CD4-positive, CD25-positive, alpha-beta regulatory T cell (primary cell): Measurements from ENCODE around the gene ALK. TPM values are rescaled to one million over a fixed set of nuclear protein-coding genes. Genes with fewer than 3 reads are reported as not detected.
A peak's percentile ranks its signal among the peaks of the same experiment; 100 is the strongest.

Experiments used
- ATAC-seq, 2 donors: fragments of 150-1000 bp; cut with Tn5 transposase; one replicate each; pipeline ENCODE4 v1.10.0; 2021; ENCODE audit warnings: low read depth in 2 of 2, moderate number of reproducible peaks in 2 of 2, moderate library complexity in 1 of 2
- DNase-seq, 3 donors: peaks; one replicate each; pipeline versions ENCODE4 v3.0.0 to v3.0.0-alpha.2; 2012 to 2022; ENCODE audit warnings: mixed read lengths in 1 of 3
- H3K27ac ChIP-seq: one replicate; pipeline ENCODE4 v1.7.0; 2013; ENCODE audit warnings: mild to moderate bottlenecking, low read length; ENCODE audit not compliant: insufficient read depth, poor library complexity, severe bottlenecking
- H3K27me3 ChIP-seq: one replicate; pipeline ENCODE4 v1.7.0; 2013; ENCODE audit warnings: low read length; ENCODE audit not compliant: control insufficient read depth, insufficient read depth
- H3K36me3 ChIP-seq: one replicate; pipeline ENCODE4 v1.7.0; 2013; ENCODE audit warnings: mild to moderate bottlenecking, low read length, moderate library complexity; ENCODE audit not compliant: control insufficient read depth, insufficient read depth
- H3K4me1 ChIP-seq: 2 replicates; pipeline ENCODE4 v1.7.0; 2013; ENCODE audit warnings: mild to moderate bottlenecking, low read length; ENCODE audit not compliant: insufficient read depth, control insufficient read depth, poor library complexity, severe bottlenecking
- H3K4me3 ChIP-seq: one replicate; pipeline ENCODE4 v1.7.0; 2013; ENCODE audit warnings: low read depth, mild to moderate bottlenecking, low read length, moderate library complexity
- H3K9me3 ChIP-seq, 2 experiments: 1 replicate in 1 of 2; 2 replicates in 1 of 2; pipeline ENCODE4 v1.7.0; 2013; ENCODE audit warnings: low read length in 2 of 2, mild to moderate bottlenecking in 1 of 2, moderate library complexity in 1 of 2; ENCODE audit not compliant: control insufficient read depth in 2 of 2
- H3K27ac Mint-ChIP-seq, 3 donors: one replicate each; pipeline ENCODE4 v1.8.0; 2020 to 2022; ENCODE audit warnings: mild to moderate bottlenecking in 3 of 3, mixed read lengths in 3 of 3, moderate library complexity in 2 of 3
- H3K27me3 Mint-ChIP-seq: one replicate; pipeline ENCODE4 v1.8.0; 2022; ENCODE audit warnings: mild to moderate bottlenecking, mixed read lengths
- H3K36me3 Mint-ChIP-seq: one replicate; pipeline ENCODE4 v1.8.0; 2020; ENCODE audit warnings: mixed read lengths
- H3K4me1 Mint-ChIP-seq, 4 donors: one replicate each; pipeline ENCODE4 v1.8.0; 2020 to 2022; ENCODE audit warnings: mixed read lengths in 4 of 4, mild to moderate bottlenecking in 1 of 4
- H3K4me3 Mint-ChIP-seq, 4 donors: one replicate each; pipeline ENCODE4 v1.8.0; 2020 to 2022; ENCODE audit warnings: mild to moderate bottlenecking in 4 of 4, mixed read lengths in 4 of 4, moderate library complexity in 3 of 4
- H3K9me3 Mint-ChIP-seq, 7 donors: one replicate each; pipeline ENCODE4 v1.8.0; 2020 to 2022; ENCODE audit warnings: mixed read lengths in 7 of 7, mild to moderate bottlenecking in 3 of 7, moderate library complexity in 2 of 7
- polyA plus RNA-seq, 4 donors: library from polyadenylated mRNA; unstranded; fragments of 300-500 nt; fragmentation: Illumina TruSeq; gene quantifications; one replicate each; pipeline ENCODE4 v1.2.3, GENCODE V29; 2021
- total RNA-seq: library from RNA; stranded (reverse); gene quantifications from one replicate; pipeline ENCODE4 v1.2.3, GENCODE V29; 2022

ALK gene
- total and polyA plus RNA-seq, 5 donors from 2014 or later, result not detected

DNA sequence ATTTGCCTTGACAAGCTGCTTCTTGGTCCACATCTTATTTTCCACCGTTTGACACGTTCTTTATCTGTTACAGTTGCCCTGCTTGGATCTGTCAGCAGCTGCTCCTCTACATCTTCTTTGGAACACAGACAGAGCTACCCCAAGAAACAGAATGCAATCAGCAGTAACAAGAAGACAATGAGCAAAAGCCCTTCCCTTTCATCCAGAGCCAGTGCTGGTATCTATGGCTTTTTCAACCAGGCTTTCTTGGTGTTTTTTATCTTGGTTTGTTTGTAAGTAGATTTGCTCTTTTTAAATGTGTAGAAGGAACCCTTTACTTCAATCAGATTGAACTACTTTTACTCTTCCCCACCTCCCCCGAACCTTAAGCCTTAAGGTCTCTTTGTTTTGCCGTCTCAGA is 764.3 kb downstream of the ALK start:
- no peak for DNase-seq
- H3K4me1 ChIP-seq, result no peaks in the 10 kb centered on the region
- Mint-ChIP-seq H3K27me3 (no peaks in the 10 kb centered on the region), H3K4me3 (no peak overlapping the region), H3K27ac (no peak overlapping the region), H3K4me1 (peaks cover 0 to 1% (median 0%) of the 10 kb centered on the region in 4 donors), H3K9me3 (no peaks in the 10 kb centered on the region), H3K36me3 (peaks cover 66% of the 10 kb centered on the region)
- H3K36me3 ChIP-seq, result peaks cover 78% of the 10 kb centered on the region
- H3K27ac ChIP-seq, result no peak overlapping the region
- no peak overlapping the region for H3K4me3 ChIP-seq
- no peak for ATAC-seq
- H3K27me3 ChIP-seq, result no peaks in the 10 kb centered on the region
- no peaks in the 10 kb centered on the region for H3K9me3 ChIP-seq

GRCh38 chr2:29155578-29155977 is 765.8 kb downstream of the ALK start:
- H3K27me3 ChIP-seq, result no peaks in the 10 kb centered on the region
- Mint-ChIP-seq H3K36me3 (peaks cover 60% of the 10 kb centered on the region), H3K4me1 (no peaks in the 10 kb centered on the region), H3K27ac (peak overlapping the region in 2 of 3 donors; percentile 29 to 45), H3K27me3 (no peaks in the 10 kb centered on the region), H3K4me3 (no peak overlapping the region), H3K9me3 (no peaks in the 10 kb centered on the region)
- DNase-seq (no peak), ATAC-seq (no peak)
- no peaks in the 10 kb centered on the region for H3K4me1 ChIP-seq
- H3K27ac ChIP-seq, result no peak overlapping the region
- H3K9me3 ChIP-seq, result no peaks in the 10 kb centered on the region
- no peak overlapping the region for H3K4me3 ChIP-seq
- H3K36me3 ChIP-seq, result peaks cover 70% of the 10 kb centered on the region

- H3K4me1 Mint-ChIP-seq, result no peaks in the 10 kb centered on the region
- H3K36me3 Mint-ChIP-seq, result peaks cover 53% of the 10 kb centered on the region
- H3K27ac ChIP-seq, result no peak overlapping the region
- peak overlapping the region in 1 of 3 donors; percentile 46 for H3K27ac Mint-ChIP-seq
- ATAC-seq (no peak), DNase-seq (no peak)
- H3K4me3 Mint-ChIP-seq, result no peak overlapping the region
- no peaks in the 10 kb centered on the region for H3K9me3 ChIP-seq
- peaks cover 61% of the 10 kb centered on the region for H3K36me3 ChIP-seq
- H3K9me3 Mint-ChIP-seq, result no peaks in the 10 kb centered on the region
- no peaks in the 10 kb centered on the region for H3K4me1 ChIP-seq
- no peaks in the 10 kb centered on the region for H3K27me3 ChIP-seq
- H3K4me3 ChIP-seq, result no peak overlapping the region
- no peaks in the 10 kb centered on the region for H3K27me3 Mint-ChIP-seq
Observed at GRCh38 chr2:29154610-29155009, 766.8 kb downstream of the ALK start.

DNA sequence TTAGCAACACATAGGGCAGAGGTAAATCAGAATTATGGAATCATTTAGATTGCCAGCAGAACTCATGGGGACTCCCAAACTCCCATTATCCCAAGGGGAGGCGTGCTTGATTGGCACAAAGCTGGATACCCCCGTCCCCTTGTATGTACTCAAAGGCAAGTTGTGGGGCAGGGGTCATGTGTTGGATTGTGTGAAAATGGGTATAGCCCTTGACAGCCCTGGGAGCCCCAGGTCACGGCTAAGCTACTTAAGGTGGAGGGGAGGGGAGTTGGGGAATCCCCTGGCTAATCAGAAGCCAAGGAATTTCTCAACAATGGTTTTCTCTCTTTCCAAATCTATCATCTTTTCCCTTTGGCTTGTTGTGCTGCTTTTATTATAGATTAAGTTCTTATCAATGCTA is 773.4 kb downstream of the ALK start:
- no peak overlapping the region for H3K27ac Mint-ChIP-seq
- no peak overlapping the region for H3K4me3 ChIP-seq
- no peak overlapping the region for H3K4me3 Mint-ChIP-seq
- H3K4me1 ChIP-seq, result no peaks in the 10 kb centered on the region
- no peak overlapping the region for H3K27ac ChIP-seq
- DNase-seq, result no peak
- H3K36me3 Mint-ChIP-seq, result peaks cover 33% of the 10 kb centered on the region
- no peaks in the 10 kb centered on the region for H3K27me3 ChIP-seq
- H3K4me1 Mint-ChIP-seq, result peaks cover 0 to 5% (median 0%) of the 10 kb centered on the region in 4 donors
- H3K9me3 Mint-ChIP-seq, result peaks cover 0 to 1% (median 0%) of the 10 kb centered on the region in 7 donors
- H3K27me3 Mint-ChIP-seq, result no peaks in the 10 kb centered on the region
- H3K9me3 ChIP-seq, result no peaks in the 10 kb centered on the region
- peaks cover 47% of the 10 kb centered on the region for H3K36me3 ChIP-seq
- ATAC-seq, result no peak

DNA sequence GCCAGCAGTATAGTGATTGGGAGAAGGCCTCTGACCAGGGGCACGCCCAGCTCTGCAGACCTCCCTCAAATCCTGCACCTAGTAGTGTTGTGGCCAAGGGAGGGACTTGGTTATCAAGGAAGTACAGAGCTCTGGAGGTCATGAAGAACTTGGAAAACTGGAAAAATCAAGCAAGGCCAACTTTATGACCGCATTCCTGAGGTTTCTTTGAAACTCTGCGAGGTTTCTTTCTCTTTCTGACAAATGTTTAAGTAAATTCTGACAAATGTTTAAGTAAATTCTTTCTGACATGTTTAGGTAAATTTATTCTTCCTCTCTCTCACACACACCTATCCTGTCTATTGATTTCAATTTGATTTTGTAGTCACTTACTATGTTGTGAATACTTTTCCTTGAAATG is 775.2 kb downstream of the ALK start:
- H3K36me3 Mint-ChIP-seq, result peaks cover 26% of the 10 kb centered on the region

GRCh38 chr2:29143657-29144056 is 777.7 kb downstream of the ALK start:
- no peak overlapping the region for H3K4me3 Mint-ChIP-seq
- H3K9me3 ChIP-seq, result no peaks in the 10 kb centered on the region
- H3K27ac ChIP-seq, result no peak overlapping the region
- H3K4me3 ChIP-seq, result no peak overlapping the region
- no peak overlapping the region for H3K27ac Mint-ChIP-seq
- DNase-seq, result no peak
- peaks cover 47% of the 10 kb centered on the region for H3K36me3 Mint-ChIP-seq
- no peaks in the 10 kb centered on the region for H3K4me1 ChIP-seq
- H3K27me3 Mint-ChIP-seq, result no peaks in the 10 kb centered on the region
- peaks cover 41% of the 10 kb centered on the region for H3K36me3 ChIP-seq
- ATAC-seq, result no peak
- H3K4me1 Mint-ChIP-seq, result peaks cover 15 to 27% (median 23%) of the 10 kb centered on the region in 4 donors
- H3K27me3 ChIP-seq, result no peaks in the 10 kb centered on the region
- peaks cover 0 to 10% (median 2%) of the 10 kb centered on the region in 7 donors for H3K9me3 Mint-ChIP-seq

More for the DNA sequence above, 775.2 kb downstream of the ALK start:
- H3K9me3 ChIP-seq, result no peaks in the 10 kb centered on the region
- DNase-seq (no peak), ATAC-seq (no peak)
- peaks cover 41% of the 10 kb centered on the region for H3K36me3 ChIP-seq
- no peaks in the 10 kb centered on the region for H3K27me3 ChIP-seq
- peak overlapping the region in 1 of 3 donors; percentile 72 for H3K27ac Mint-ChIP-seq
- H3K4me1 Mint-ChIP-seq, result peaks cover 3 to 8% (median 7%) of the 10 kb centered on the region in 4 donors
- H3K4me3 Mint-ChIP-seq, result no peak overlapping the region
- peaks cover 0 to 1% (median 0%) of the 10 kb centered on the region in 7 donors for H3K9me3 Mint-ChIP-seq
- no peak overlapping the region for H3K27ac ChIP-seq
- no peaks in the 10 kb centered on the region for H3K4me1 ChIP-seq
- no peak overlapping the region for H3K4me3 ChIP-seq
- no peaks in the 10 kb centered on the region for H3K27me3 Mint-ChIP-seq

Other genes starting within 250 kb of the ALK start
- gene YPEL5, start 225.4 kb upstream of the ALK start, total RNA-seq, result 616 TPM
- gene YPEL5, start 225.4 kb upstream of the ALK start, polyA plus RNA-seq, result 100 to 1,000 TPM; 158 to 192 (median 168) TPM